CD4-positive, alpha-beta T cell treated with Interleukin-4 for 4 hours (primary cell): Measurements from ENCODE around the gene LCNL1.

Source experiments
- DNase-seq: peaks from one replicate; pipeline ENCODE4 v3.0.0-alpha.2; 2020

Gene LCNL1

DNA sequence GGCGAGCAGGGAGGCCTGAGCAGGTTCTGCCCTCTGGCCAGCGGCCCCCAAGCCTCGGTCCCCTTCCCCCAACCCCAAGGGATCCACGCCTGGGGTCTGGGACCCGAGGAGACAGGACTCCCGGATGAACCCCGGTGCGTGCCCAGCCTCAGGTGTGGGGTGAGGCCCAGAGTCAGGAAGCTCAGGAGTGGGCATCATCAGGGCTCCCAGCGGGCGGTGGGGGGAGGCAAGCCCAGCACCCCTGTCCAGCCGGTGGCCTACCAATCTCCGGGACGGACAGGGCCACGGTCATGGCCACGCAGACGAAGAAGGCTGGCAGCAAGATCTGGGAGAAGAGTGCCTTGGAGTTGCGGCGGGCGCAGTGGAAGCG, 30.8 kb downstream of the LCNL1 start:
- DNase-seq, result no peak

DNA sequence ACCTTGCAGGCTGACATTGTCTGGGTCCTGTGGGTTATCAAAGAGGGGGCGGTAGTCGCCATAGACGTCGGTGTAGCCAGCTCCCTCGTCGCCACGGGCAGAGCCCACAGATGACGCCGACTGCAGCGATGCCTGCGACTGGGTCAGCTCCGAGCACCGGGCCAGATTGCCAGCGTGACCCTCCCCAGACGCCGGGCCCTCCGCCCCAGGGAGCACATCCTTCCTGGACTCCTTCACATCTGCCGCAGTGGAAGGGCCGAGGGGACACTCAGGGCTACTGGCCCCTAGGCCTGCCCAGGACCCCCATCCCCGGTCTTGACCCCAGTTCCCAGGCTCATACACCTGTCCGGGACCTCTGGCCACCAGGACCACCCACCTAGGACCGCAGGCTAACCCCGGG, 31.4 kb downstream of the LCNL1 start:
- no peak for DNase-seq

DNA sequence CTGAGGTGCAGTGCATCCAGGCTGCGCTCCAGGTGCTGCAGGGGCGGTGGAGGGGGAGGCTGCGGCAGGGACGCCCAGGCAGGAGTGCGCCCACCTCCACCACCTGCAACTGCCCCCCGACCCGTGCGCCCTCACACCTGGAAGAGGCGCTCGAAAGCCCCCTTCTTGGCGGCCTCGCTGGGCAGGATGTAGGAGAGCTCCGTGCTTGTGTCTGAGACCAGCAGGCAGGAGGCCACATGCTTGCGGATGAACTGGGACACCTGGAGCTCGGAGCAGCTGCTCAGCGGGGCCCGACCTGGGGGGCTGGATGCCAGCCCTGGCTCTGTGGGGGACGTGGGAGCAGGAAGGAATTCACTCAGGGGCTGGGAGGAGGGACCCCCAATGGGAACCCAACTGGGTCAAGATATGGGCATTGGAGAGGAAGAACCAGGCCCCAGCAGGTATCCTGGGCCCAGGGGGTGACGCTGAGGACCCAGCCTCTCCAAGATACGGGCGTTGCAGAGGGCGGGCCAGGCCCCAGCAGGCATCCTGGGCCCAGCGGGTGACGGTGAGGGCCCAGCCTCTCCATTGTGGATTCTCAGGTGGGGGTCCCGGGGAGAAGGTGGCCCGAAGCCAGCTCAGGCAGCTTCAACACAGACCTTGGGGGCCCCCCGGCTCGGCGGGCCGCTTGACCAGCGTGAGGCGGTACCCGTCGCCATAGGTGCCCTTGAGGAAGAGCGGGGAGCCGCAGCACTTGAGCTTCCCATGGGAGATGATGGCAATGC, 32.2 kb downstream of the LCNL1 start:
- DNase-seq, result no peak

DNA sequence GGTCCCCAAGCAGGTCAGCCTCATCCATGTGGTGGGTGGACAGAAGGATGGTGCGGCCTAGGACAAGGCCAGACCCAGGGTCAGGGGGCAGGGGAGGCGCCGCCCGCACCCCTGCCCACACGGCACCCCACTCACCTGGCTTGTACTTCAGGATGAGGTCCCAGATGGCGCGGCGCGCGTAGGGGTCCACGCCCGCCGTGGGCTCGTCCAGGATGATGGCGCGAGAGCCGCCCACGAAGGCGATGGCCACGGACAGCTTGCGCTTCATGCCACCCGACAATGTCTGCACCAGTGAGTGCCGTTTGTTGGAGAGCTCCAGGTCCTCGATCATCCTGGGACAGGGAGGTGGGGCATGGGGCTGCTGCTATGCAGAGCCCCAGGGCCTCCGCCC, 32.7 kb downstream of the LCNL1 start:
- no peak for DNase-seq

DNA sequence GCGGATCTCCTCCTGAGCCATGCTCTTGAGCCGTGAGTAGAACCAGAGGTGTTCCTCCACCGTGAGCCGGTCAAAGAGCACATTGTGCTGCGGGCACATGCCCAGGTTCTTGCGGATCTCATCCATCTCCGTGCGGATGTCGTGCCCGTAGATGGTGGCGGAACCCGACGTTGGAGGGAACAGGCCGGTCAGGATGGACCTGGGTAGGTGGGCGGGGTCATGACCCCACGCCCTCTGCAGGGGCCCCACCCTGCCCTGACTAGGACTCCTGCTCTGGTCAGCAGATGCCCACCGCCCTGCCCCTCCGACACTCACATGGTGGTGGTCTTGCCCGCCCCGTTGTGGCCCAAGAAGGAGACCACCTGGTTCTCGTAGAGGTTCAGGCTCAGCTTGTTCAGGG, 33.2 kb downstream of the LCNL1 start:
- no peak for DNase-seq

DNA sequence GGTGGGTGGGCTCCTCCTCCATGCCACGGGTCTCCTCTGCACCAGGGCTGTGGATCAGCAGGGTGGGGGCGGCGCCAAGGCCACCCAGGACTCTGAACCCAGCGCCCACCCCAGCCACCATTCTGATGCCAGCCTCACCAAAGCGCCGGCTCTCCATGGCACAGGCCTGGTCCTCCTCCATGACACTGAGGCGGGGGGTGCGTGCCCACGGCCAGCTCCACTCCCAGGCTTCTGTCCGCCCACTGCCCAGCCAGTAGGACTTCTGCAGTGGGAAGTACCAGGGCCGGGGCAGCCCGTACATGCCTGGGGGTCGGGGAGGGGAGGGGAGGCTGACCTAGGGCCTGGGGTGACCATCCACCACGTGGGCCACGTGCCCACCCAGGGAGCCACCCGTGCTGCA, 33.6 kb downstream of the LCNL1 start:
- DNase-seq, result no peak

DNA sequence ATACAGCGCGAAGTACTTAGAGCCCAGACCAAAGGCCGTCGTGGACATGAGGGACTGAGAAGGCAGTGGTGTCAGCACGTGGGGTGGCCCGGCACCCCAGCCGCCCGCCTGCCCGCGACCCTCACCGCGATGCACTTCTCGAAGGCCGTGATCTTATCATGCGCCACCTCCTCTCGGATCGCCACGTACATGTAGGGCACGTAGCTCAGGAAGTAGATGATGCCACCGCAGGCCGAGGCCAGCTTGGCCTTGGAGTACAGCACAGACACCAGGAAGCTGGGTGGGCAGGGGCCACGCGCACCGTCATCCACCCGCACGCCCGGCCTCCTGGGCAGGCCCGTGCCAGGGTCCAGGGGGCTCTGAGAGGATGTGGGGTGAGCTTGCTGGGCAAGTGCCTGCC, 34.3 kb downstream of the LCNL1 start:
- no peak for DNase-seq

DNA sequence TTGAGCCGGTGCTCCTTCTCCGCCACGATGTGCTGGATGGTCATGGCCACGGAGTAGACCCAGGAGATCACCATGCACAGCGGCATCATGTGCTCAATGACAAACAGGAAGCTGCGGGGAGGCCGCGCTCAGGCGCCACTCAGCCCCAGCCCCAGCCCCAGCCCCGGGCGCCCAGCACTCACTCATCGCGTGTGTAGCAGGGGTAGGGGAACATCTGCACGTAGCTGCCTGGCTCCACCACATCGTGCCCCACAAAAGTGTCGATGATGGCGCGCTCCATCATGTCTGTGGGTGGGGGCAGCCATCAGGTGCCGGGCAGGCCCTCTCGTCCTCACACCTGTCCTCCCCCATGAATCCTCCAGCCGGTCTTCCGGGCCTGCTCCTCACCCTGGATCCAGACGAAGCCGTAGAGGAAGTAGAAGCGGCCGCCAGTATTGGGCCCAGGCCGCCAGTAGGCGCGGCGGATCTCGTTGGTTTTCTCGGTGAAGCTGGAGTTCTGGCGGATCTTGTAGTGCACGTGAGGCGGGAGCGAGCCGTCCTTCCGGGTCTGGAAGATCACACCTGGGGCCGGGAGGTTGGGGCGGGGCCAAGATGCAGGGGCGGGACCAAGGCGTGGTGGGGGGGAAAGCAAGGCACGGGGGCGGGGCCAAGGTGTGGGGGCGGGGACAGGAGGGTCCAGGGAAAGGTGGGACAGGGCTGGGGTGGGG, 35.2 kb downstream of the LCNL1 start:
- DNase-seq, result no peak

DNA sequence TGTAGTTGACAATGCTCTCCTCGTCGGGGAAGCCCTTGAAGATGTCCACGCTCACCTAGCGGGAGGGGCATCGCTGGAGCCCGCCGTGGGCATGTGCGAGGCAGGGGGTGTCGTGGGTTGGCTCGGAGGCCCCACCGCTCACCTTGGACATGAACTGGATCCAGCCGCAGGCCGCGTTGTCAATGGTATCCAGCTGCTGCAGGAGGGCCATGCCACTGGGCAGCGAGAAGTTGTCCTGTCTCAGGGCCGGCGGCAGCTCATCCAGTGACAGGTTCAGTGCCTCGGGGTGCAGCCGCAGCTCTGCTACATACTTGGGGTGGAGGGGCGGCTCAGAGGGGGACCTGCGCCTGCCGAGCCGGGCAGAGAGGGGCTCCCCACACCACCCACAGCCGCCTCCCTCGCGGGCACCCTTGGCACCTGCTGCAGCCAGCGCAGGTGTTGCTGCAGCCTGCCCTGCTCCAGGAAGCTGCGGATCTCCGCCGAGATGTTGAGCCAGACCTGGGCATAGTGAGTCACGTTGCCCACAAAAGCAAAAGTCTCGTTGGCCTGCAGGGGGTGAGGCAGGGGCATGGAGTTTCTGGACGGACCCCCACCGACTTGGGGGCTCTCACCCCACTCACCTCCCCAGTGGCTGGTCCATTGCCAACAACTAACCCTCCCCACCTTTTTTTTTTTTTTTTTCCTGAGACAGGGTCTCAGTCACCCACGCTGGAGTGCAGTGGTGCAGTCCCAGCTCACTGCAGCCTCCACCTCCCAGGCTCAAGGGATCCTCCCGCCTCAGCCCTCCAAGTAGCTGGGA, 36.2 kb downstream of the LCNL1 start:
- DNase-seq, result no peak

DNA sequence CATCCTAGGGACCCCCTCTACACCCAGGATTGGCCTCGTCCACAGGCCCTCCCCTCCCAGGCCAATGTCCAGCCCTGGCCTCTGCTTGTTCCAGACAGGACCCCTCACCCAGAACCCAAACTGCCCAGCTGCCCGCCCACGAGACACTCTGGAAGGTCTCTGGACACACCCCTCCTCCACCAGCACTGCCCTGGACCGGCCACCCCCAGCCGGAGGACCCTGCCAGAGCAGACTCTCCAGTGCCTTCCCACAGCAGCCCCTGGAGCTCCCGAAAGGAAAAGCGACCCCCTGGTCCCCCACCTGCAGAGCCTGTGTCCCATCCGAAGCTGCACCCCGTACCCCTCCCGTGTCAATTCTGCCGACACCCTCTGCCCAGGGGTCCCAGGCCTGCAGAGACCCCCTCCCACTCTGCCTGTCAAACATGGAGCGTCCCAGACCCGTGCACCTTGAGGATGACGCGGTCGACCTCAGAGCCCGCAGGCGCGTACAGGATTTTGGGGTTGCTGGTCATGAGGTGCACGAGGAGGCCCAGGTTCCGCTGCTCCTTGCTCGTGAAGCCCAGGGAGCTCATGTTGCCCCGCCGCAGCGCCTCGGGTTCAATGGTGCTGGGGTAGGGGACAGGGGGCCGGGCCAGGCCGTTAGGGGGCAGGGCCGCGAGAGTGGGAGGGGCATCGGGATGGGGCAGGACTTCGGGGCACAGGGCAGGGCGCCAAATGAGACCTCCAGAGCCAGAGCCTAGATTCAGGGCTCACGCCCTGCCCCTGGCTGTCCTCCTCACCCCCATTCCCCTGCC, 37.3 kb downstream of the LCNL1 start:
- no peak for DNase-seq

DNA sequence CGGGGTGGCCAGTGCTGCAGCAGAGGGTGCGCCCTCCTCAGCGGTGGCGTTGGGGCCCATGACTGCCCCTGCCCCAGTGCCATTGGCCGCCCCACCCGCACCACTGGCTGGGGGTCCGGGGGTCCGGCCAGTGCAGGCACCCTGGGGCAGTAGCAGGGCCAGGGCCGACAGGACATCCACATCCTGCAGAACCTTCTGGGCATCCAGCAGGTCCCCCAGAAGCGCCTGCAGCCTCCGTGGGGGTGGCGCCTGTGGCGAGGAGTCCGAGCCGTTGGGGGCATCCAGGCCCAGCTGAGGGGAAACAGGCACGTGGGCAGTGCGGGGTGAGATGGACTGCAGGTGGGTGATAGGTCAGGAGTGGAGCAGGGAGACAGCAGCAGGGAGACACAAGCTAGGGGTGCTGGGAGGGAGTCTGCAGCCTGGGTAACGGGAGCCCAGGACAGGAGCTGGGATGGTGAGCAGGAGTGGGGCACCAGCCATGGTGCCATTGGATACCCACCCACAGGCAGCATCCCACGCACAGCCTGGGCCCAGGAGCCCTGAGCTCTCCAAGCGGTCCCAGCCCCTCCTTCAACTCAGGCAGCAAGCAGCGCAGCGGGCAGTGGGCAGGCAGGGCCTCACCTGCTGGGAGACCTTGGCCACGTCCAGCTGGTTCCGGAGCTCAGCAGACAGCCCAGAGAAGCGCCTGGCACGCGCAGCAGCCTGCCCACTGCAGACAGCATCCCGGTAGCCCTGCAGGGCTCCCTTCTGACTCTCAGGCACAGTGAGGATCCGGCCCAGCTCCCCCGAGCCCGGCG, 38.2 kb downstream of the LCNL1 start:
- DNase-seq, result no peak

DNA sequence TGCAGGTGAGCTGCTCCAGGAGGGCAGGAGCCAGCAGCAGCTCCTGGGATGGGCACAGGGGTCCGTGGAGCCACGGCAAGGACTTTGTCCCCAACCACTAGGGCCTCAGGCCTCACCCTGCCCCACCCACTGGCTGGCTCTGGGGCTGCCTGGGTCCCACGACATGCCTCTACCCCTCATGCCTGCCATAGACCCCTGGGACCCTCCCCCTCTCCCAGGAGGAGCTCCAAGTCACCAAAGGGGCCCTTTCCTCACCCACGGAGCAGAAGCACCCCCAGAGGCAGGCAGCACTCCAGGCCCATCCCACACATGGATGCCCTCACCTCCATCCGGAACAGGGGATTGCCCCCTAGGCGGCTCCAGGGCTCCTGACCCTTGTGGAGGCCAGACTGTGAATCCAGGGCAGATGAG, 38.8 kb downstream of the LCNL1 start:
- DNase-seq, result no peak

DNA sequence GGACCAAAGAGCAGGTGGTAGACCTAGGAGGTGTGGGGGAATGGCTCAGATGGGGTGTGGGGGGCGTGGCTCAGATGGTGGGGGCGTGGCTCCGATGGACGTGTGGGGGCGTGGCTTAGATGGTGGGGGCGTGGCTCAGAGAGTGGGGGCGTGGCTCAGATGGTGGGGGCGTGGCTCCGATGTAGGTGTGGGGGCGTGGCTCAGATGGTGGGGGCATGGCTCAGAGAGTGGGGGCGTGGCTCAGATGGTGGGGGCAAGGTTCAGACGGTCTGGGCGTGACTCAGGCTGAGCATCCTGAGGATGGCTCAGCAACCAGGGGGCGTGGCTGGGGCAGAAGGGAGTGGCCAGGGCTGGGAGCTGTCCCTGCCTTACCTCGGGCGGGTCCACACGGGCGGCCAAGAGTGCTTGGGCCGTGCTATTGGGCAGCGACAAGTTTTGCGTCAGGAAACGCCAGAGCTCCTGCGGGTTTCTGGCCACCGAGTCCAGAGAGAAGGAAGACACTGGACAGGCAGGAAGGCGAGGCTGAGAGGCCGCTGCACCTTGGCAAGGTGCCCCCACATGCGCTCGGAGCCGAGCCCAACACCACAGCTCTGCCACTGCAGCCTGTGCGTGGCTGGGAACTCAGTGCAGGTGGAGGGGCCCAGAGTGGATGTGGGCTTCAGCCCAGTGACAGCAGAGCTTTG, 39.3 kb downstream of the LCNL1 start:
- DNase-seq, result peak; percentile 67

DNA sequence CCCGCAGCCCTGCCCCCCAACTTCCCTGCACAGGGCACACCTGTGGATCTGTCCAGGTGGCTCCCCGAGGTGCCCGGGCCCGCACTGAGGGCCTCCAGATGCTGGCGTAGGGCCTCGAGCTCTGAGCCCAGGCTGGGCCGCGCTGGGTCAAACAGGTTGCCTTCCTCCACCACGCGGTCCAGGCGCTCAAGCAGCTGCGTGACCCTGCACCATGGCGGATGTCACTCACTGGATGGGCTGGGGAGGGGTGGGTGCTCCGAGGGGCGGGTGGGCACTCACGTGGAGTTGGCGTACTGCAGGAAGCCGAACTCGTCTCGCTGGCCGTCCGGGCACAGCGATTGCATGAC, 39.8 kb downstream of the LCNL1 start:
- DNase-seq, result no peak

DNA sequence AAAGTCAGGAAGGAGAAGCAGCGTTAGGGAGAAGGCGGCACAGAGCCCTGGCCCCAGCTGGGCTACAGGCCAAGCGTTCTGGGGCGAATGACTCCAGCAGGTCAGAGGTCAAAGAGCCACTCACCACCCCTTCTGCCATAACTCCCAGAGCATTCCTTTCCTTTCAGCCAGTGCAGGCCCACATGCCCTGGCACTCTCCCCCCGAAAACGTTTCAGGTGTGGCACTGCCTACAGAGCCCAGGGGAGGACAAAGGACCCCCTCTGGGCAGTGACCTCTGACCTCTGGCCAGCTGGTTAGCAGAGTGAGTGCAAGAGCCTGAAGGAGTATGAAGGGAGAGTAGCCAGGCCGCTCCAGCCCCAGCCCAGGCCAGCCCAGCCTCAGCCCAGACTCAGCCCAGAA, 40.4 kb downstream of the LCNL1 start:
- no peak for DNase-seq

DNA sequence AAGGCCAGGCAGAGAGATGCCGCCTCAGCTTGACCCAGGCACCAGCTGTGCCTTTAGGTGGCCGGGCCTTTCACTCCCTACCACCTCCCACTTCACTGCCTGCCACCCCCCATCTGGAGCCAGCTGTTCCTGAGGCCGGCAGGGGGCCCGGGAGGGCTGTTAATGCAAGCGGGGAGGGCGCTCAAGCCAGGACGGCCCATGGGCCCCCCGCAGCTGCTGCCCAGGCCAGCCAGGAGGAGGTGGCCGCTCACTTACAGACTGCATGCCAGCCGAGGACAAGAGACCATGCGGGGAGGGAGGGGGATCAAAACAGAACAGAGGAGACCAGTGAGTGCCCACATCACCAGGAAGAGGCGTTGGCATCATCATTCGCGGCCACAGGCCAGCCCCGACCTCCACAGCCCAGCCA, 40.8 kb downstream of the LCNL1 start:
- no peak for DNase-seq

DNA sequence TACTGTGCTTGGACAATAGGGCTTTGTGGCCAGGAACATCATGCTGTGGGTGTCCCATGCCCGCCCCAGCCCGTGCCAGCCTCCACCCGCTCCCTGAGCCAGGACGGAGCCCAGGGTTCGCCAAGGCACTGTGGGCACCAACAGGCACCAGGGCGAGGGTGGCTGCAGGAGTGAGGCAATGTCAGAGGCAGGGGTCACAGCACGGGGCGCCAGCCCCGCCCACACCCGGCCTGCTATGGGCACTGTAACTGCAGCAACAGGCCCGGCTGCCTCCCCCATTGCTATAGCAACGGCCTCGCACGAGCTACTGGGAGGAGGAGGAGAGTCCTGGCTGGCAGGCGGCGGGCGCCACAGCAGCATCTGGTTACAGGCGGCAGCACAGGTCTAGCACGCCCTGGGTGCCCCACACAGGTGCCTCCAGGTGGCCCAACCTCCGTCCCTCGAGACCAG, 42.7 kb downstream of the LCNL1 start:
- DNase-seq, result no peak

DNA sequence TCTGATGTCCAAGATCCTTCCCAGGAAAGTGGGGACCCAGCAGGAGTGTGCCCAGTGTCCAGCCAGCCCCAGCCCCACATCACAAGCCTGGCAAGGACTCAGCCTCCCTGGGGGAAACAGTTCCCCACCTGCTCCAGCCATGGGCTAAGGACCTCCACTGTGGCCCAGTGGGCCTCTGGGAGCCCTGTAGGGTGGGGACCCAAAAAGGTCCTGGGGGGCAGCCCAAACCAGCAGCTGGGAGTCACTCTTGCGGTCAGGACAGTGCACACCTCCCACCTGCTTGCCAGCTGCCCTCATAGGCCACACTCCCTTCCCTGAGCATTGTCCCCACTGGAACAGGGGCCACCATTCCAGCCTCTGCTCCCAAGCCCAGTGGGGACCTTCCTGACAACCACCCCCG, 43.6 kb downstream of the LCNL1 start:
- DNase-seq, result no peak

DNA sequence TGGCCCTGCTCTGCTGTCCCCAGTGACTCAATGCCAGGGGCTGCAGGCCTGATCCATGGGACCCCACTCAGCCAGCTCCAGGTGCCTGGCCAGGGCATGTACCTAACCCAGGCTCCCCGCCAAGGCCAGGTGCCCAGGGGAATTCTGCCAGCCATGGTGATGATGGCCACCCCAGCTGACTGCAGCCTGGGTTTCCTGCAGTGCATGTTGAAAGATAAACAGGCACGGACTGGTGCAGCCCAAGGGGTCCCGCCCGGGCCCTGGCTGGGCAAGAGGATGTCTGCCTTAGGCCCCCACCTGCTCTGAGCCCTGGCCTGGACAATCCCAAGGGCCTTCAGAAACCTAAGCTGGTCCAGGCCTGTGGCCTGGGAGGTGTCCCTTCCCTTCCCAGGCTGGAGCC, 44.0 kb downstream of the LCNL1 start:
- no peak for DNase-seq

DNA sequence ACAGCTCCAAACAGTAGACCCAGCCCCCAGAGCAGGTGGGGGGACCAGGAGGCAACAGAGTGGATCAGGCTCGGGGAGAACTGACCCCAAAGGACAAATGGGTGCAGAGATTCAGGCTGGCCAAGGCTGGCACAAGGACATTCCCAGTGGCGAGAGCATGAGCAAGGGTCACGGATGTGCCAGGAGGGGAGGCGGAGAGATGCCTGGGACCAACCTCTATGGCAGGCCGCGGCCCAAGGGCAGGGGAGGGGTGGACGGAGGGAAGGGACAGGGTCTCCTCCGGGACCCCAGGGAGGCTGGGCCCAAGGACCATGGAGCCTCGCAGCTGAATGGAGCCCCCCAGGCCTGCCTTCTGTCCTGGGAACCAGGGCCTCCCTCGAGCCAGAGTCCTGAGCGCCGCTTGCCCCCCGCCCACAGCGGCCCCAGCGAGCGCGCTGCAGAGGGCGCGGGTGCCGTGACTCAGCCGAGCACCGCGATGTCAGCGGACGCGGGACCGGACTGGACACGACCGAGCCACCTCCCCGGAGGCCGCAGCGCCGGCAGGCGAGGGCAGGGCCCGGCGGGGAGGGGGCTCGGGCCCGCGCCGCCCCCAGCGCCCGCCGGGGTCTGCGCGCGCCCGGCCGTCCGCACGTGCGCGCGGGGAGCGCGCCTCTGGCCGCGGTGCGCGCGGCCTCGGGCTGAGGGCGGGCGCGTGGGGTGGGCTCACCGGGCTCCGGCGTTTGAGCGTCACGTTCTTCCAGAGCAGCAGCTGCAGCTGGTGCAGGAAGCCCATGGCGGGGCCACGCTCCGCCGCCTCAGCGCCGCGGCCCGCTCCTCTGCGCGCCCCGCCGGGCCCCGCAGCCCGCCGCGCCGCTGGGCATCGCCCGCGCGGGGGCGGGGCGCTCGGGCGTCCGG, 44.8 kb downstream of the LCNL1 start, which contains the start of gene ABCA2:
TSS of gene ABCA2 (minus strand) at position 869 of the 894 bp plus-strand sequence. CDS start at position 772, 97 bp downstream.
- DNase-seq, result no peak
